ENCODE results near the gene TTC39B. TPM values are rescaled to one million over a fixed set of nuclear protein-coding genes. Genes with fewer than 3 reads are reported as not detected.

TTC39B gene
- total RNA-seq, 2 experiments from 2014 or later, result 0.06 TPM; not detected in 1

GRCh38 chr9:15272377-15272928 lies 34.6 kb downstream of the TTC39B start:
- no TSS peak for BruUV-seq (replicated peaks)
- H3K27ac ChIP-seq (ENCODE audit: low read depth, low read length, poor library complexity, severe bottlenecking), result no peak overlapping the region
- no peaks in the 10 kb centered on the region for H3K4me1 ChIP-seq (ENCODE audit: insufficient read depth, low read length, poor library complexity, severe bottlenecking)
- no peak for DNase-seq (ENCODE audit: low spot score)
- no peaks in the 10 kb centered on the region for H4K20me1 ChIP-seq (ENCODE audit: insufficient read depth, low read length)
- no peaks in the 10 kb centered on the region for H3K36me3 ChIP-seq (ENCODE audit: insufficient read depth, low read length)
- no peaks in the 10 kb centered on the region for H3K9me2 ChIP-seq (ENCODE audit: insufficient read depth, low read length)
- H2AFZ ChIP-seq (ENCODE audit: low read length), result no peak overlapping the region
- intact Hi-C loops (cut with micrococcal nuclease; ENCODE audit: unreplicated experiment), result no loop called here
- ChIA-PET CTCF (ENCODE audit: unreplicated experiment) (no interaction called here), POLR2A (no interaction called here)
- no peaks in the 10 kb centered on the region for H3K9me3 ChIP-seq (ENCODE audit: low read length)
- no peak overlapping the region for H3K4me2 ChIP-seq (ENCODE audit: low read length)
- TF ChIP-seq, protein P1, sequence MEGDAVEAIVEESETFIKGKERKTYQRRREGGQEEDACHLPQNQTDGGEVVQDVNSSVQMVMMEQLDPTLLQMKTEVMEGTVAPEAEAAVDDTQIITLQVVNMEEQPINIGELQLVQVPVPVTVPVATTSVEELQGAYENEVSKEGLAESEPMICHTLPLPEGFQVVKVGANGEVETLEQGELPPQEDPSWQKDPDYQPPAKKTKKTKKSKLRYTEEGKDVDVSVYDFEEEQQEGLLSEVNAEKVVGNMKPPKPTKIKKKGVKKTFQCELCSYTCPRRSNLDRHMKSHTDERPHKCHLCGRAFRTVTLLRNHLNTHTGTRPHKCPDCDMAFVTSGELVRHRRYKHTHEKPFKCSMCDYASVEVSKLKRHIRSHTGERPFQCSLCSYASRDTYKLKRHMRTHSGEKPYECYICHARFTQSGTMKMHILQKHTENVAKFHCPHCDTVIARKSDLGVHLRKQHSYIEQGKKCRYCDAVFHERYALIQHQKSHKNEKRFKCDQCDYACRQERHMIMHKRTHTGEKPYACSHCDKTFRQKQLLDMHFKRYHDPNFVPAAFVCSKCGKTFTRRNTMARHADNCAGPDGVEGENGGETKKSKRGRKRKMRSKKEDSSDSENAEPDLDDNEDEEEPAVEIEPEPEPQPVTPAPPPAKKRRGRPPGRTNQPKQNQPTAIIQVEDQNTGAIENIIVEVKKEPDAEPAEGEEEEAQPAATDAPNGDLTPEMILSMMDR (conservative IDR thresholded peaks at IDR 0.05; ENCODE audit: low read length), result no peak
- no peak for TF ChIP-seq EZH2phosphoT487 (IDR thresholded peaks at IDR 0.05; ENCODE audit: borderline replicate concordance, low read depth, low read length)
- no peaks in the 10 kb centered on the region for H3K79me2 ChIP-seq (ENCODE audit: insufficient read depth, low read depth, low read length)
- no peak overlapping the region for H3K4me3 ChIP-seq (ENCODE audit: low read depth, low read length, poor library complexity, severe bottlenecking)

- BruUV-seq (replicated peaks), result no TSS peak
- Histone ChIP-seq H3K79me2 (ENCODE audit: insufficient read depth, low read depth, low read length) (no peaks in the 10 kb centered on the region), H2AFZ (ENCODE audit: low read length) (no peak overlapping the region), H3K27ac (ENCODE audit: low read depth, low read length, poor library complexity, severe bottlenecking) (no peak overlapping the region), H3K4me3 (ENCODE audit: low read depth, low read length, poor library complexity, severe bottlenecking) (no peak overlapping the region), H4K20me1 (ENCODE audit: insufficient read depth, low read length) (no peaks in the 10 kb centered on the region), H3K36me3 (ENCODE audit: insufficient read depth, low read length) (no peaks in the 10 kb centered on the region), H3K4me1 (ENCODE audit: insufficient read depth, low read length, poor library complexity, severe bottlenecking) (no peaks in the 10 kb centered on the region), H3K4me2 (ENCODE audit: low read length) (no peak overlapping the region), H3K9me2 (ENCODE audit: insufficient read depth, low read length) (no peaks in the 10 kb centered on the region), H3K9me3 (ENCODE audit: low read length) (no peaks in the 10 kb centered on the region)
- no peak for DNase-seq (ENCODE audit: low spot score)
- TF ChIP-seq, protein P1 (conservative IDR thresholded peaks at IDR 0.05; ENCODE audit: low read length), result no peak
- TF ChIP-seq EZH2phosphoT487 (IDR thresholded peaks at IDR 0.05; ENCODE audit: borderline replicate concordance, low read depth, low read length), result no peak
- ChIA-PET POLR2A (interaction anchor here (1.0 kb wide), 1 partner anchor 21 kb away, joined by 3 read pairs; no protein-coding TSS in a partner anchor), CTCF (ENCODE audit: unreplicated experiment) (interaction anchor here (0.5 kb wide), 1 partner anchor 60 kb away, joined by 4 read pairs; no protein-coding TSS in a partner anchor)
- intact Hi-C loops (cut with micrococcal nuclease; ENCODE audit: unreplicated experiment), result no loop called here
Observed at GRCh38 chr9:15271403-15271802, 35.6 kb downstream of the TTC39B start.

- no peak for DNase-seq (ENCODE audit: low spot score)
- no peaks in the 10 kb centered on the region for H3K9me3 ChIP-seq (ENCODE audit: low read length)
- BruUV-seq (replicated peaks), result no TSS peak
- no peaks in the 10 kb centered on the region for H3K9me2 ChIP-seq (ENCODE audit: insufficient read depth, low read length)
- no peak overlapping the region for H3K27ac ChIP-seq (ENCODE audit: low read depth, low read length, poor library complexity, severe bottlenecking)
- intact Hi-C loops (cut with micrococcal nuclease; ENCODE audit: unreplicated experiment), result no loop called here
- H2AFZ ChIP-seq (ENCODE audit: low read length), result no peak overlapping the region
- H4K20me1 ChIP-seq (ENCODE audit: insufficient read depth, low read length), result no peaks in the 10 kb centered on the region
- H3K79me2 ChIP-seq (ENCODE audit: insufficient read depth, low read depth, low read length), result no peaks in the 10 kb centered on the region
- ChIA-PET POLR2A (interaction anchor here (0.5 to 1.1 kb wide), 2 partner anchors 44 to 238 kb away, joined by 3 to 6 read pairs; no protein-coding TSS in a partner anchor), CTCF (ENCODE audit: unreplicated experiment) (no interaction called here)
- H3K4me2 ChIP-seq (ENCODE audit: low read length), result no peak overlapping the region
- TF ChIP-seq, protein P1 (conservative IDR thresholded peaks at IDR 0.05; ENCODE audit: low read length), result no peak
- no peak for TF ChIP-seq EZH2phosphoT487 (IDR thresholded peaks at IDR 0.05; ENCODE audit: borderline replicate concordance, low read depth, low read length)
- H3K36me3 ChIP-seq (ENCODE audit: insufficient read depth, low read length), result no peaks in the 10 kb centered on the region
- no peak overlapping the region for H3K4me3 ChIP-seq (ENCODE audit: low read depth, low read length, poor library complexity, severe bottlenecking)
- no peaks in the 10 kb centered on the region for H3K4me1 ChIP-seq (ENCODE audit: insufficient read depth, low read length, poor library complexity, severe bottlenecking)
Observed at GRCh38 chr9:15268782-15269181, 38.2 kb downstream of the TTC39B start.

Data from OCI-LY7 (cell line).